HEK293T (cell line): Measurements from ENCODE around the gene LRRC43.

Experiments used
- ARNT ChIP-seq: fragments of 450-650 bp; IDR thresholded peaks from 2 replicates; pipeline ENCODE4 v1.6.1; 2017; ENCODE audit warnings: mild to moderate bottlenecking
- BHLHE40 ChIP-seq: fragments of 450-650 bp; IDR thresholded peaks from 2 replicates; pipeline ENCODE4 v1.6.1; 2016; ENCODE audit warnings: mild to moderate bottlenecking, moderate library complexity, borderline replicate concordance
- ELF4 ChIP-seq: fragments of 450-650 bp; IDR thresholded peaks from 2 replicates; pipeline ENCODE4 v1.6.1; 2017; ENCODE audit warnings: antibody characterized with exemption
- HDGF ChIP-seq: fragments of 450-650 bp; IDR thresholded peaks from 2 replicates; pipeline ENCODE4 v1.6.1; 2017; ENCODE audit warnings: antibody characterized with exemption, borderline replicate concordance
- NFRKB ChIP-seq: fragments of 450-650 bp; IDR thresholded peaks from 2 replicates; pipeline ENCODE4 v1.6.1; 2016; ENCODE audit warnings: mild to moderate bottlenecking, moderate library complexity
- SP1 ChIP-seq: fragments of 450-650 bp; IDR thresholded peaks from 2 replicates; pipeline ENCODE4 v1.6.1; 2017
- SUZ12 ChIP-seq: fragments of 450-650 bp; IDR thresholded peaks from 2 replicates; pipeline ENCODE4 v1.6.1; 2016; ENCODE audit warnings: mild to moderate bottlenecking
- TARDBP ChIP-seq: fragments of 450-650 bp; IDR thresholded peaks from 2 replicates; pipeline ENCODE4 v1.6.1; 2016
- ZNF384 ChIP-seq: fragments of 450-650 bp; IDR thresholded peaks from 2 replicates; pipeline ENCODE4 v1.6.1; 2016

- no peak for TF ChIP-seq BHLHE40
- no peak for TF ChIP-seq ZNF384
- TF ChIP-seq ELF4 = no peak
- TF ChIP-seq SP1 = no peak
- no peak for TF ChIP-seq NFRKB
- no peak for TF ChIP-seq TARDBP
- TF ChIP-seq SUZ12 = no peak
- TF ChIP-seq ARNT = no peak
- TF ChIP-seq HDGF = no peak
These were observed 37.2 kb upstream of the LRRC43 start for GRCh38 chr12:122145505-122146330.
